NCI-H1105 treated with DMSO at 0.1 percent for 48 hours (cell line): ENCODE measurements around the gene EFCAB11.

Experiments used
- DNase-seq: peaks from one replicate; lab custom pipeline; 2025; lab: John Stamatoyannopoulos, UW

EFCAB11 gene

GRCh38 chr14:89814126-89814525 lies 140.4 kb downstream of the EFCAB11 start:
- DNase-seq: no peak

- no peak for DNase-seq
These were observed 140.9 kb downstream of the EFCAB11 start for GRCh38 chr14:89813617-89814031.

GRCh38 chr14:89811954-89812575 lies 142.5 kb downstream of the EFCAB11 start:
- no peak for DNase-seq

- DNase-seq: no peak
These were observed 144.4 kb downstream of the EFCAB11 start for GRCh38 chr14:89810101-89810500.

- DNase-seq: no peak
These were observed 146.6 kb downstream of the EFCAB11 start for GRCh38 chr14:89807892-89808291.

GRCh38 chr14:89807151-89807550 lies 147.4 kb downstream of the EFCAB11 start:
- no peak for DNase-seq

GRCh38 chr14:89806451-89806850 lies 148.1 kb downstream of the EFCAB11 start:
- no peak for DNase-seq

GRCh38 chr14:89805501-89805900 lies 149.0 kb downstream of the EFCAB11 start:
- no peak for DNase-seq

- DNase-seq: no peak
These were observed 151.0 kb downstream of the EFCAB11 start for GRCh38 chr14:89803542-89803941.

- DNase-seq: no peak
These were observed 153.4 kb downstream of the EFCAB11 start for GRCh38 chr14:89801136-89801535.

- no peak for DNase-seq
These were observed 156.2 kb downstream of the EFCAB11 start for GRCh38 chr14:89798212-89798773.

GRCh38 chr14:89797148-89797547 lies 157.4 kb downstream of the EFCAB11 start:
- DNase-seq: no peak

GRCh38 chr14:89794096-89794495 lies 160.4 kb downstream of the EFCAB11 start:
- DNase-seq: no peak

GRCh38 chr14:89793367-89793716 lies 161.2 kb downstream of the EFCAB11 start:
- no peak for DNase-seq

- no peak for DNase-seq
These were observed 161.8 kb downstream of the EFCAB11 start for GRCh38 chr14:89792489-89793366.

- no peak for DNase-seq
These were observed 167.0 kb downstream of the EFCAB11 start for GRCh38 chr14:89787525-89787924.

- no peak for DNase-seq
These were observed 173.5 kb downstream of the EFCAB11 start for GRCh38 chr14:89781046-89781445.

GRCh38 chr14:89779707-89780106 lies 174.8 kb downstream of the EFCAB11 start:
- DNase-seq: no peak

- DNase-seq: no peak
These were observed 178.6 kb downstream of the EFCAB11 start for GRCh38 chr14:89775946-89776345.

- DNase-seq: no peak
These were observed 179.4 kb downstream of the EFCAB11 start for GRCh38 chr14:89775151-89775550.

GRCh38 chr14:89773644-89774316 lies 180.8 kb downstream of the EFCAB11 start:
- DNase-seq: no peak

GRCh38 chr14:89773151-89773550 lies 181.4 kb downstream of the EFCAB11 start:
- no peak for DNase-seq

- DNase-seq: no peak
These were observed 183.3 kb downstream of the EFCAB11 start for GRCh38 chr14:89771251-89771650.
